IMR-90 (cell line): ENCODE measurements around the gene CHD6. TPM values are rescaled to one million over a fixed set of nuclear protein-coding genes. Genes with fewer than 3 reads are reported as not detected.

Experiments used
- ATAC-seq: fragments of 200-7000 bp; cut with Tn5 transposase; 2 replicates; pipeline ENCODE4 v1.9.1; 2020; ENCODE audit warnings: low read depth, mild to moderate bottlenecking, moderate library complexity
- BruUV-seq: library from RNA; stranded (reverse); fragments of 400-500 nt; replicated peaks from 2 replicates; lab custom pipeline; 2021; lab: Mats Ljungman, UMichigan
- CTCF ChIA-PET: fragments of 300-600 bp; formaldehyde crosslinking; extraction: SDS; loops from one replicate; lab custom pipeline; 2021; ENCODE audit warnings: antibody characterized with exemption; lab: Yijun Ruan, JAX
- POLR2A ChIA-PET: fragments of 300-600 bp; sonication (Branson Sonifier 250); formaldehyde crosslinking; loops from one replicate; lab custom pipeline; 2022; ENCODE audit warnings: antibody characterized with exemption; ENCODE audit not compliant: unreplicated experiment; lab: Charles Lee
- DNase-seq: peaks from one replicate; pipeline ENCODE4 v3.0.0; 2013
- H2AFZ ChIP-seq: replicated peaks from 2 replicates; pipeline ENCODE3; 2013; ENCODE audit warnings: low read length, mild to moderate bottlenecking; ENCODE audit not compliant: poor library complexity
- H2AK5ac ChIP-seq: 2 replicates; pipeline ENCODE4 v1.6.1; 2013; ENCODE audit warnings: low read depth, low read length, inconsistent platforms
- H2AK9ac ChIP-seq: replicated peaks from 2 replicates; pipeline ENCODE3; 2013; ENCODE audit warnings: mild to moderate bottlenecking, low read depth, low read length, moderate library complexity; ENCODE audit not compliant: poor library complexity
- H2BK120ac ChIP-seq: 2 replicates; pipeline ENCODE4 v1.6.1; 2013; ENCODE audit warnings: low read depth, low read length, inconsistent platforms
- H2BK15ac ChIP-seq: 3 replicates; pipeline ENCODE4 v1.6.1; 2013; ENCODE audit warnings: low read depth, low read length, inconsistent platforms
- H2BK20ac ChIP-seq: 2 replicates; pipeline ENCODE4 v1.6.1; 2013; ENCODE audit warnings: low read depth, mild to moderate bottlenecking, inconsistent platforms, low read length, moderate library complexity
- H2BK5ac ChIP-seq: 2 replicates; pipeline ENCODE4 v1.6.1; 2013; ENCODE audit warnings: mild to moderate bottlenecking, low read depth, low read length, inconsistent platforms; ENCODE audit not compliant: poor library complexity, severe bottlenecking
- H3K14ac ChIP-seq: replicated peaks from 2 replicates; pipeline ENCODE4 v1.6.1; 2013; ENCODE audit warnings: low read depth, low read length, inconsistent platforms
- H3K18ac ChIP-seq: 2 replicates; pipeline ENCODE4 v1.6.1; 2013; ENCODE audit warnings: low read depth, low read length, control low read depth
- H3K23ac ChIP-seq: 2 replicates; pipeline ENCODE4 v1.6.1; 2013; ENCODE audit warnings: low read depth, low read length, inconsistent platforms
- H3K27ac ChIP-seq: 2 replicates; pipeline ENCODE4 v1.5.1; 2013; ENCODE audit warnings: mild to moderate bottlenecking, control low read depth, low read length; ENCODE audit not compliant: insufficient read depth
- H3K27me3 ChIP-seq: 2 replicates; pipeline ENCODE4 v1.6.1; 2013; ENCODE audit warnings: low read length; ENCODE audit not compliant: control insufficient read depth, insufficient read depth
- H3K36me3 ChIP-seq: 2 replicates; pipeline ENCODE4 v1.6.1; 2013; ENCODE audit warnings: low read length, mixed read lengths; ENCODE audit not compliant: control insufficient read depth, insufficient read depth
- H3K4ac ChIP-seq: 2 replicates; pipeline ENCODE4 v1.6.1; 2013; ENCODE audit warnings: low read depth, low read length, inconsistent platforms
- H3K4me1 ChIP-seq: 2 replicates; pipeline ENCODE4 v1.6.1; 2013; ENCODE audit warnings: low read length, mixed read lengths; ENCODE audit not compliant: control insufficient read depth, insufficient read depth
- H3K4me2 ChIP-seq: 2 replicates; pipeline ENCODE4 v1.6.1; 2013; ENCODE audit warnings: low read depth, mild to moderate bottlenecking, control low read depth, low read length, moderate library complexity
- H3K4me3 ChIP-seq: 2 replicates; pipeline ENCODE4 v1.5.1; 2013; ENCODE audit warnings: low read depth, mild to moderate bottlenecking, control low read depth, low read length, moderate library complexity; ENCODE audit not compliant: insufficient read depth
- H3K56ac ChIP-seq: 2 replicates; pipeline ENCODE4 v1.6.1; 2013; ENCODE audit warnings: low read length, inconsistent platforms; ENCODE audit not compliant: insufficient read depth; ENCODE audit errors: extremely low read depth
- H3K79me1 ChIP-seq, 2 experiments: 2 replicates each; pipeline ENCODE4 v1.6.1; 2013; ENCODE audit warnings: low read length in 2 of 2, inconsistent platforms in 1 of 2, low read depth in 1 of 2
- H3K9ac ChIP-seq: 2 replicates; pipeline ENCODE4 v1.6.1; 2013; ENCODE audit warnings: low read depth, low read length, control low read depth
- H3K9me1 ChIP-seq: 2 replicates; pipeline ENCODE4 v1.6.1; 2013; ENCODE audit warnings: low read length, inconsistent platforms; ENCODE audit not compliant: insufficient read depth
- H3K9me3 ChIP-seq: 2 replicates; pipeline ENCODE4 v1.6.1; 2013; ENCODE audit warnings: low read length; ENCODE audit not compliant: control insufficient read depth, insufficient read depth
- H4K20me1 ChIP-seq: 2 replicates; pipeline ENCODE4 v1.6.1; 2013; ENCODE audit warnings: low read length, inconsistent platforms; ENCODE audit not compliant: insufficient read depth
- H4K5ac ChIP-seq: 2 replicates; pipeline ENCODE4 v1.6.1; 2013; ENCODE audit warnings: mild to moderate bottlenecking, low read depth, low read length, control low read depth
- H4K8ac ChIP-seq, 2 experiments: 2 replicates each; pipeline ENCODE4 v1.6.1; 2013; ENCODE audit warnings: low read depth in 2 of 2, low read length in 2 of 2, control low read depth in 1 of 2, inconsistent platforms in 1 of 2
- H4K91ac ChIP-seq: 2 replicates; pipeline ENCODE4 v1.6.1; 2013; ENCODE audit warnings: low read depth, low read length, inconsistent platforms; ENCODE audit not compliant: insufficient read depth
- BHLHE40 ChIP-seq: fragments of 150-350 bp; IDR thresholded peaks from 2 replicates; pipeline ENCODE4 v1.6.1; 2016; ENCODE audit warnings: mild to moderate bottlenecking, low read depth, low read length
- CEBPB ChIP-seq: IDR thresholded peaks from 2 replicates; pipeline ENCODE4 v1.6.1; 2012; ENCODE audit warnings: low read depth, low read length, improper control_type of control experiment
- CHD1 ChIP-seq: IDR thresholded peaks from 2 replicates; pipeline ENCODE4 v1.6.1; 2012; ENCODE audit warnings: low read depth, low read length, improper control_type of control experiment
- FOS ChIP-seq: fragments of 150-350 bp; IDR thresholded peaks from 2 replicates; pipeline ENCODE4 v1.6.1; 2016; ENCODE audit warnings: low read depth, low read length
- MAFK ChIP-seq: IDR thresholded peaks from 2 replicates; pipeline ENCODE4 v1.6.1; 2012; ENCODE audit warnings: low read depth, low read length, improper control_type of control experiment
- MAZ ChIP-seq: IDR thresholded peaks from 2 replicates; pipeline ENCODE4 v1.6.1; 2012; ENCODE audit warnings: low read depth, mild to moderate bottlenecking, low read length, improper control_type of control experiment, moderate library complexity, borderline replicate concordance
- MXI1 ChIP-seq: IDR thresholded peaks from 2 replicates; pipeline ENCODE4 v1.6.1; 2012; ENCODE audit warnings: low read depth, mild to moderate bottlenecking, low read length, moderate library complexity, borderline replicate concordance
- NFE2L2 ChIP-seq: fragments of 150-350 bp; IDR thresholded peaks from 2 replicates; pipeline ENCODE4 v1.6.1; 2016; ENCODE audit warnings: low read depth, mild to moderate bottlenecking, low read length
- POLR2A ChIP-seq: IDR thresholded peaks from 2 replicates; pipeline ENCODE4 v1.6.1; 2012; ENCODE audit warnings: mild to moderate bottlenecking, low read depth, low read length
- RAD21 ChIP-seq: IDR thresholded peaks from 2 replicates; pipeline ENCODE4 v1.6.1; 2012; ENCODE audit warnings: low read length, improper control_type of control experiment
- RCOR1 ChIP-seq: IDR thresholded peaks from 2 replicates; pipeline ENCODE4 v1.6.1; 2012; ENCODE audit warnings: mild to moderate bottlenecking, low read length, improper control_type of control experiment; ENCODE audit not compliant: insufficient replicate concordance
- RFX5 ChIP-seq: IDR thresholded peaks from 2 replicates; pipeline ENCODE4 v1.8.0; 2012; ENCODE audit warnings: low read depth, mild to moderate bottlenecking, low read length, moderate library complexity
- SMC3 ChIP-seq: fragments of 150-350 bp; IDR thresholded peaks from 2 replicates; pipeline ENCODE4 v1.6.1; 2016; ENCODE audit warnings: low read depth, mild to moderate bottlenecking, antibody characterized with exemption, low read length, moderate library complexity
- WGBS, 2 experiments: methylation state at CpG; one replicate each; pipeline versions ENCODE4 v1.1.5 to v1.1.7; 2013; ENCODE audit warnings: missing lambda C conversion rate in 2 of 2; ENCODE audit not compliant: insufficient read length in 1 of 2; ENCODE audit errors: extremely low coverage in 2 of 2; 5-methylcytosine and 5-hydroxymethylcytosine counted together
- dilution Hi-C: fragments of 300-500 bp; cut with HindIII; formaldehyde crosslinking; loops from one replicate; pipeline ENCODE4 v1.14.3; 2018; ENCODE audit warnings: low sequenced_read_pairs; ENCODE audit not compliant: unreplicated experiment
- in situ Hi-C: fragments of 300-500 bp; cut with MboI; formaldehyde crosslinking; loops from 3 replicates; pipeline ENCODE4 v1.14.3; 2019; ENCODE audit warnings: low sequenced_read_pairs, inconsistent platforms, mixed read lengths
- intact Hi-C: fragments of 100-400 bp; cut with micrococcal nuclease; formaldehyde crosslinking; loops from 2 replicates; pipeline ENCODE4 v1.10.0; 2022
- polyA plus RNA-seq, 3 experiments: library from polyadenylated mRNA; depleted of rRNA; stranded (reverse); fragments of >200 nt; gene quantifications; 2 replicates each; pipeline ENCODE4 v1.2.3, GENCODE V29; 2012; ENCODE audit warnings: low replicate concordance in 1 of 3
- total RNA-seq: library from RNA; depleted of rRNA; stranded (reverse); fragments of >200 nt; gene quantifications from 2 replicates; pipeline ENCODE4 v1.2.3, GENCODE V29; 2012
- TF ChIP-seq, protein P1 (sequence below): fragments of 150-350 bp; IDR thresholded peaks from 2 replicates; pipeline ENCODE4 v1.6.1; 2017; ENCODE audit warnings: mild to moderate bottlenecking, antibody characterized with exemption, low read length, low read depth
- TF ChIP-seq, protein P2 (sequence below): conservative IDR thresholded peaks from 2 replicates; pipeline ENCODE4 v1.5.1; 2012; ENCODE audit warnings: mild to moderate bottlenecking, low read depth, low read length, improper control_type of control experiment

CHD6 gene
- total and polyA plus RNA-seq, 2 of the 4 experiments (the other 2 are of a cell fraction): 8.8 to 26.7 TPM

DNA sequence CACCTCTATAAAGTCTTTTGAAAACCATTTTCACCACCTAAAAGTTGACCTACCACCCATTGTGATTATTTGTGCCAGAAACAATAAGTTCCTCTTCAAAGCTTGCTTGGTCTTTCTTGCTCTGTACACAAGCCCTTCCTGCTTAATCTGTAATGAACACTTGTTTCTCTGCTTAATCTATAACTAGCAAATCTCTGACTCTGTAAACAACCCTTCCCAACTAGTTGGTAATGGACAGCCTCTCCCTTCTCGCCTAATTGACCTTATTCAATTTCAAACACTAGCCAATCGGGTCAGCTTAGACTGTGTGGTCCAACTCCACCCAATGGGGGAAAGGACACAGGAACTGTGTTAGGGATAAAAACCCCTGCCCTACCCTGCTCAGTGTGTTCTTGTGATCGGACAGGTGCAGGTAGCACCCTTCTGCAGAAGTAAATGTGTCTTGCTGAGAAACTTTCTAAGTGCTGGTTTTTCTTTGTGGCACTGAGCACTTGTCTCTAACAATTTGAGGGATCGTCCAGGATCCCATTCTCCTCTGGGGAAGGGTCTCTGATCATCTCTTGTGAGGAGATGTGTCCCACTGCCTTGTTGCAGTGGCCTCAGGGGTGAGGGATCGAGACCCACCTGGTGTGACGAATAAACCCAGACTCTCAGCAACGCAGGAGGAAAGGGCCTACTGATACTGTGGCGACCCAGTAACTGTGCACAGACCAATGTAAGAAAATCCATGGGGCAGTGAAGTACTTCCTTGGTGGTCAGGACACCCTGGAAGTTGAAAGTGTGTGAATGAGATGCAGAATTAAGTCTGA lies 23.5 kb downstream of the CHD6 start:
- no peaks in the 10 kb centered on the region for H3K4me1 ChIP-seq
- H3K4me3 ChIP-seq: no peak overlapping the region
- CTCF ChIA-PET: no interaction called here
- no peak overlapping the region for H4K8ac ChIP-seq
- no peak overlapping the region for H2AFZ ChIP-seq
- DNase-seq: no peak
- peaks cover 35% of the 10 kb centered on the region; the same call in 1 of the 2 replicates for H4K20me1 ChIP-seq
- no peak overlapping the region for H3K4ac ChIP-seq
- H3K9me1 ChIP-seq: no peaks in the 10 kb centered on the region; the same call in 1 of the 2 replicates
- peaks cover 27% of the 10 kb centered on the region for H3K9me3 ChIP-seq
- no peak overlapping the region for H2BK15ac ChIP-seq
- intact Hi-C loops (no loop called here), in situ Hi-C loops (no loop called here), dilution Hi-C loops (no loop called here)
- no peak overlapping the region for H3K14ac ChIP-seq
- no peaks in the 10 kb centered on the region for H3K27me3 ChIP-seq
- H4K91ac ChIP-seq: no peak overlapping the region
- no peak overlapping the region for H3K9ac ChIP-seq
- peaks cover 42 to 52% of the 10 kb centered on the region in 2 experiments for H3K79me1 ChIP-seq
- ATAC-seq: no peak
- H4K5ac ChIP-seq: no peak overlapping the region
- peaks cover 4% of the 10 kb centered on the region for H3K36me3 ChIP-seq
- no peak overlapping the region for H2BK5ac ChIP-seq
- H2BK20ac ChIP-seq: no peak overlapping the region
- no peak overlapping the region for H2BK120ac ChIP-seq
- 100% methylated on average over 2 of the region's 8 CpGs; no CpG with 5 or more reads in 1 of the 2 experiments for WGBS, 2 experiments
- no peak overlapping the region for H3K56ac ChIP-seq
- BruUV-seq: no TSS peak
- H2AK5ac ChIP-seq: no peak overlapping the region
- no peak overlapping the region for H3K27ac ChIP-seq
- H3K4me2 ChIP-seq: no peak overlapping the region
- POLR2A ChIA-PET: no interaction called here
- H2AK9ac ChIP-seq: no peak overlapping the region
- no peak overlapping the region for H3K23ac ChIP-seq
- no peak overlapping the region for H3K18ac ChIP-seq
- TF ChIP-seq BHLHE40 (no peak), NFE2L2 (no peak), CHD1 (no peak), POLR2A (no peak), SMC3 (no peak), FOS (no peak), MAZ (no peak), MXI1 (no peak), MAFK (no peak), RFX5 (no peak), RCOR1 (no peak), RAD21 (no peak), CEBPB (no peak)
- TF ChIP-seq, protein P1, sequence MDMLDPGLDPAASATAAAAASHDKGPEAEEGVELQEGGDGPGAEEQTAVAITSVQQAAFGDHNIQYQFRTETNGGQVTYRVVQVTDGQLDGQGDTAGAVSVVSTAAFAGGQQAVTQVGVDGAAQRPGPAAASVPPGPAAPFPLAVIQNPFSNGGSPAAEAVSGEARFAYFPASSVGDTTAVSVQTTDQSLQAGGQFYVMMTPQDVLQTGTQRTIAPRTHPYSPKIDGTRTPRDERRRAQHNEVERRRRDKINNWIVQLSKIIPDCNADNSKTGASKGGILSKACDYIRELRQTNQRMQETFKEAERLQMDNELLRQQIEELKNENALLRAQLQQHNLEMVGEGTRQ: no peak
- TF ChIP-seq, protein P2, sequence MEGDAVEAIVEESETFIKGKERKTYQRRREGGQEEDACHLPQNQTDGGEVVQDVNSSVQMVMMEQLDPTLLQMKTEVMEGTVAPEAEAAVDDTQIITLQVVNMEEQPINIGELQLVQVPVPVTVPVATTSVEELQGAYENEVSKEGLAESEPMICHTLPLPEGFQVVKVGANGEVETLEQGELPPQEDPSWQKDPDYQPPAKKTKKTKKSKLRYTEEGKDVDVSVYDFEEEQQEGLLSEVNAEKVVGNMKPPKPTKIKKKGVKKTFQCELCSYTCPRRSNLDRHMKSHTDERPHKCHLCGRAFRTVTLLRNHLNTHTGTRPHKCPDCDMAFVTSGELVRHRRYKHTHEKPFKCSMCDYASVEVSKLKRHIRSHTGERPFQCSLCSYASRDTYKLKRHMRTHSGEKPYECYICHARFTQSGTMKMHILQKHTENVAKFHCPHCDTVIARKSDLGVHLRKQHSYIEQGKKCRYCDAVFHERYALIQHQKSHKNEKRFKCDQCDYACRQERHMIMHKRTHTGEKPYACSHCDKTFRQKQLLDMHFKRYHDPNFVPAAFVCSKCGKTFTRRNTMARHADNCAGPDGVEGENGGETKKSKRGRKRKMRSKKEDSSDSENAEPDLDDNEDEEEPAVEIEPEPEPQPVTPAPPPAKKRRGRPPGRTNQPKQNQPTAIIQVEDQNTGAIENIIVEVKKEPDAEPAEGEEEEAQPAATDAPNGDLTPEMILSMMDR: no peak
